GM10266 (cell line): ENCODE data around the gene NT5DC3.

Experiments used
- DNase-seq: peaks from one replicate; pipeline ENCODE4 v3.0.0; 2012; ENCODE audit errors: extremely low spot score
- CTCF ChIP-seq: IDR thresholded peaks from 2 replicates; pipeline ENCODE4 v1.5.1; 2012; ENCODE audit warnings: mild to moderate bottlenecking, low read depth; ENCODE audit not compliant: control insufficient read depth, insufficient read depth; ENCODE audit errors: missing control alignments

Gene NT5DC3

GRCh38 chr12:103798586-103798985 is 42.4 kb downstream of the NT5DC3 start:
- no peak for TF ChIP-seq CTCF
- DNase-seq = no peak

GRCh38 chr12:103794309-103795213 is 46.5 kb downstream of the NT5DC3 start:
- TF ChIP-seq CTCF = no peak
- no peak for DNase-seq

GRCh38 chr12:103793512-103794045 is 47.5 kb downstream of the NT5DC3 start:
- no peak for TF ChIP-seq CTCF
- no peak for DNase-seq

GRCh38 chr12:103793046-103793445 is 48.0 kb downstream of the NT5DC3 start:
- TF ChIP-seq CTCF = no peak
- no peak for DNase-seq

GRCh38 chr12:103791350-103791920 is 49.6 kb downstream of the NT5DC3 start:
- no peak for TF ChIP-seq CTCF
- no peak for DNase-seq

GRCh38 chr12:103786201-103786600 is 54.8 kb downstream of the NT5DC3 start:
- TF ChIP-seq CTCF = no peak

GRCh38 chr12:103785243-103786031 is 55.6 kb downstream of the NT5DC3 start:
- DNase-seq = no peak
- TF ChIP-seq CTCF = no peak

More at GRCh38 chr12:103786201-103786600, 54.8 kb downstream of the NT5DC3 start:
- DNase-seq = no peak
